ENCODE measurements around the gene PDLIM7. TPM values are rescaled to one million over a fixed set of nuclear protein-coding genes. Genes with fewer than 3 reads are reported as not detected.

Gene PDLIM7
- total and polyA plus RNA-seq, 2 of the 4 experiments (the other 2 are of a cell fraction): 70.4 to 534 TPM

- H2BK15ac ChIP-seq (ENCODE audit: low read depth, low read length): no peak overlapping the region
- H3K4me2 ChIP-seq (ENCODE audit: low read depth, low read length): no peak overlapping the region
- no peak overlapping the region for H4K91ac ChIP-seq (ENCODE audit: insufficient read depth, low read depth, low read length)
- H3K4me1 ChIP-seq (ENCODE audit: control insufficient read depth, insufficient read depth, low read length): peaks cover 35% of the 10 kb centered on the region
- DNase-seq (no peak), ATAC-seq (ENCODE audit: low read depth) (no peak)
- intact Hi-C loops (cut with micrococcal nuclease) (no loop called here), dilution Hi-C loops (cut with HindIII; ENCODE audit: low sequenced_read_pairs, unreplicated experiment) (no loop called here), in situ Hi-C loops (cut with MboI; ENCODE audit: low sequenced_read_pairs) (no loop called here)
- no peak overlapping the region for H3K23ac ChIP-seq (ENCODE audit: low read depth, low read length)
- peaks cover 77% of the 10 kb centered on the region for H4K20me1 ChIP-seq (ENCODE audit: insufficient read depth, low read length)
- H3K27me3 ChIP-seq (ENCODE audit: control insufficient read depth, insufficient read depth, low read length): no peaks in the 10 kb centered on the region
- H3K9me1 ChIP-seq (ENCODE audit: insufficient read depth, low read length): peaks cover 35% of the 10 kb centered on the region
- H3K36me3 ChIP-seq (ENCODE audit: control insufficient read depth, insufficient read depth, low read length): peaks cover 61% of the 10 kb centered on the region
- TSS peak; percentile 72 for BruUV-seq (replicated peaks)
- H3K9ac ChIP-seq (ENCODE audit: low read depth, low read length): no peak overlapping the region
- H2BK20ac ChIP-seq (ENCODE audit: low read depth, low read length): no peak overlapping the region
- peak overlapping the region; percentile 28 for H2AK9ac ChIP-seq (replicated peaks; ENCODE audit: low read depth, low read length, poor library complexity)
- H3K79me1 ChIP-seq (ENCODE audit: low read depth in 1 of 2, low read length in 2 of 2): peaks cover 32 to 83% of the 10 kb centered on the region in 2 experiments
- H3K56ac ChIP-seq (ENCODE audit: extremely low read depth, insufficient read depth, low read length): no peak overlapping the region
- POLR2A ChIA-PET (ENCODE audit: unreplicated experiment): no interaction called here
- H2BK5ac ChIP-seq (ENCODE audit: low read depth, low read length, poor library complexity, severe bottlenecking): no peak overlapping the region
- H3K4ac ChIP-seq (ENCODE audit: low read depth, low read length): no peak overlapping the region
- H2BK120ac ChIP-seq (ENCODE audit: low read depth, low read length): no peak overlapping the region
- TF ChIP-seq ELK1 (IDR thresholded peaks at IDR 0.05; ENCODE audit: borderline replicate concordance, low read depth, low read length) (no peak), MXI1 (IDR thresholded peaks at IDR 0.05; ENCODE audit: borderline replicate concordance, low read depth, low read length) (no peak), CEBPB (IDR thresholded peaks at IDR 0.05; ENCODE audit: low read depth, low read length) (no peak)
- CTCF ChIA-PET: interaction anchor here (1.7 kb wide), 1 partner anchor 10 kb away, joined by 5 read pairs; no protein-coding TSS in a partner anchor
- no peak overlapping the region for H3K4me3 ChIP-seq (ENCODE audit: insufficient read depth, low read depth, low read length)
- H4K8ac ChIP-seq (ENCODE audit: low read depth in 2 of 2, low read length in 2 of 2): no peak overlapping the region
- H4K5ac ChIP-seq (ENCODE audit: low read depth, low read length): no peak overlapping the region
- no peak overlapping the region for H3K18ac ChIP-seq (ENCODE audit: low read depth, low read length)
- no peak overlapping the region for H3K14ac ChIP-seq (replicated peaks; ENCODE audit: low read depth, low read length)
- no peak overlapping the region for H3K27ac ChIP-seq (ENCODE audit: insufficient read depth, low read length)
- no peak overlapping the region for H2AK5ac ChIP-seq (ENCODE audit: low read depth, low read length)
- H2AFZ ChIP-seq (replicated peaks; ENCODE audit: low read length, poor library complexity): no peak overlapping the region
- H3K9me3 ChIP-seq (ENCODE audit: control insufficient read depth, insufficient read depth, low read length): no peaks in the 10 kb centered on the region
- 98% methylated on average over 22 of the region's 31 CpGs; no CpG with 5 or more reads in 1 of the 2 experiments for WGBS, 2 experiments (ENCODE audit: extremely low coverage in 2 of 2, insufficient read length in 1 of 2)
Observed at GRCh38 chr5:177467436-177467835, 30.0 kb downstream of the PDLIM7 start.

Measured in IMR-90 (cell line).